GM12892 (cell line): Measurements from ENCODE around the gene SSH2.

Experiments used
- POLR2A ChIP-seq: IDR thresholded peaks from 2 replicates; pipeline ENCODE4 v1.6.1; 2011; ENCODE audit warnings: low read depth, low read length, control low read depth
- POLR2AphosphoS5 ChIP-seq: IDR thresholded peaks from 2 replicates; pipeline ENCODE4 v1.6.1; 2011; ENCODE audit warnings: low read depth, low read length, control low read depth
- TAF1 ChIP-seq: IDR thresholded peaks from 2 replicates; pipeline ENCODE4 v1.6.1; 2011; ENCODE audit warnings: low read depth, mild to moderate bottlenecking, control low read depth, low read length, borderline replicate concordance

DNA sequence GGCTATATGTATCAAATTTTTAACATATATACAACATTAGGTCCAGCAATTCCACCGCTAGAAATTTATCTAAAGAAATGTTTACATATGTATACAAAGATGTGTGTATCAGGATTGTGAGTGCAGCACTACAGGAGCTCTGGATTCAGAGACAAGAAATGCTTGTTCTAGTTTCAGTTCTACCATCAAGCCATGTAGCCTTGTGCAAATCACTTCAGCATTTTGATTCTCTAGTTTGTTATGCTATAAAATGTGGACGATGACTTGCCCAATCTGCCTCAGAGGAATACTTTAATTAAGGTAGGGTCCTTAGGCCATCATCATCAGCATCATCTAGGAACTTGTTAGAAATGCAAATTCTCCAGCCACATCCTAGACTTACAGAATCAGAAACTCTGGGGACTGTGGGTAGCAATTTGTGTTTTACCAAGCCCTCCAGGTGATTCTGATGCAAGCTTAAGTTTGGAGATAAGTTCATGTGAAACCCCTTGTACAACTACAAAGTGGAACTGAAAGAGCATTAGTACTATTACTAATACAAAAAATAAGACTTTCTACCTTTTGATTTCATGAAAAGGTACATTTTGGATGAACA lies 176.1 kb downstream of the SSH2 start:
- no peak for TF ChIP-seq POLR2A
- no peak for TF ChIP-seq TAF1
- TF ChIP-seq POLR2AphosphoS5 = no peak
